ENCODE measurements around the gene MPPED2. TPM values are rescaled to one million over a fixed set of nuclear protein-coding genes. Genes with fewer than 3 reads are reported as not detected.

Gene MPPED2
- total and polyA plus RNA-seq, 12 donors, result 2.1 to 28.3 (median 5.7) TPM

- H3K27me3 ChIP-seq, result no peaks in the 10 kb centered on the region
- TF ChIP-seq, protein P1, sequence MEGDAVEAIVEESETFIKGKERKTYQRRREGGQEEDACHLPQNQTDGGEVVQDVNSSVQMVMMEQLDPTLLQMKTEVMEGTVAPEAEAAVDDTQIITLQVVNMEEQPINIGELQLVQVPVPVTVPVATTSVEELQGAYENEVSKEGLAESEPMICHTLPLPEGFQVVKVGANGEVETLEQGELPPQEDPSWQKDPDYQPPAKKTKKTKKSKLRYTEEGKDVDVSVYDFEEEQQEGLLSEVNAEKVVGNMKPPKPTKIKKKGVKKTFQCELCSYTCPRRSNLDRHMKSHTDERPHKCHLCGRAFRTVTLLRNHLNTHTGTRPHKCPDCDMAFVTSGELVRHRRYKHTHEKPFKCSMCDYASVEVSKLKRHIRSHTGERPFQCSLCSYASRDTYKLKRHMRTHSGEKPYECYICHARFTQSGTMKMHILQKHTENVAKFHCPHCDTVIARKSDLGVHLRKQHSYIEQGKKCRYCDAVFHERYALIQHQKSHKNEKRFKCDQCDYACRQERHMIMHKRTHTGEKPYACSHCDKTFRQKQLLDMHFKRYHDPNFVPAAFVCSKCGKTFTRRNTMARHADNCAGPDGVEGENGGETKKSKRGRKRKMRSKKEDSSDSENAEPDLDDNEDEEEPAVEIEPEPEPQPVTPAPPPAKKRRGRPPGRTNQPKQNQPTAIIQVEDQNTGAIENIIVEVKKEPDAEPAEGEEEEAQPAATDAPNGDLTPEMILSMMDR (IDR thresholded peaks at IDR 0.05), result no peak
- no peak for TF ChIP-seq POLR2A (IDR thresholded peaks at IDR 0.05)
- intact Hi-C loops (cut with DNase I), result no loop called here
- no peak overlapping the region for H3K27ac ChIP-seq
- H3K4me1 ChIP-seq (replicated peaks in 1 of 2), result no peaks in the 10 kb centered on the region
- no peaks in the 10 kb centered on the region for H3K9me3 ChIP-seq (replicated peaks in 1 of 3)
- H3K36me3 ChIP-seq (replicated peaks in 1 of 2), result no peaks in the 10 kb centered on the region
- DNase-seq, result no peak
- no peak overlapping the region for H3K4me3 ChIP-seq
These were observed 205.3 kb downstream of the MPPED2 start for GRCh38 chr11:30380846-30381245.

GRCh38 chr11:30377347-30377746 lies 208.8 kb downstream of the MPPED2 start:
- intact Hi-C loops (cut with DNase I), result loop anchor here in 1 of 2 donors (10.0 kb wide), 1 partner anchor 307 kb away; no protein-coding TSS in a partner anchor
- H3K9me3 ChIP-seq (replicated peaks in 1 of 3), result no peaks in the 10 kb centered on the region
- no peak for DNase-seq
- no peaks in the 10 kb centered on the region for H3K27me3 ChIP-seq
- no peak overlapping the region for H3K4me3 ChIP-seq
- 66 to 84% (median 78%) methylated on average over 2 of the region's 2 CpGs for WGBS, 4 donors
- H3K4me1 ChIP-seq (replicated peaks in 1 of 2), result no peaks in the 10 kb centered on the region
- no peak for TF ChIP-seq POLR2A (IDR thresholded peaks at IDR 0.05)
- TF ChIP-seq, protein P1 (IDR thresholded peaks at IDR 0.05), result no peak
- no peaks in the 10 kb centered on the region for H3K36me3 ChIP-seq (replicated peaks in 1 of 2)
- H3K27ac ChIP-seq, result no peak overlapping the region

GRCh38 chr11:30370164-30370563 lies 216.0 kb downstream of the MPPED2 start:
- Histone ChIP-seq H3K27ac (no peak overlapping the region), H3K4me3 (no peak overlapping the region), H3K4me1 (replicated peaks in 1 of 2) (no peaks in the 10 kb centered on the region), H3K9me3 (replicated peaks in 1 of 3) (no peaks in the 10 kb centered on the region), H3K27me3 (no peaks in the 10 kb centered on the region), H3K36me3 (replicated peaks in 1 of 2) (no peaks in the 10 kb centered on the region)
- TF ChIP-seq, protein P1 (IDR thresholded peaks at IDR 0.05), result no peak
- no peak for TF ChIP-seq POLR2A (IDR thresholded peaks at IDR 0.05)
- intact Hi-C loops (cut with DNase I), result loop anchor here in 1 of 2 donors (10.0 kb wide), 1 partner anchor 315 kb away; no protein-coding TSS in a partner anchor
- WGBS, 4 donors, result 77 to 96% (median 82%) methylated on average over 1 of the region's 1 CpG
- DNase-seq, result no peak

GRCh38 chr11:30368394-30368793 lies 217.8 kb downstream of the MPPED2 start:
- Histone ChIP-seq H3K4me1 (replicated peaks in 1 of 2) (no peaks in the 10 kb centered on the region), H3K4me3 (no peak overlapping the region), H3K27ac (no peak overlapping the region), H3K27me3 (no peaks in the 10 kb centered on the region), H3K9me3 (replicated peaks in 1 of 3) (no peaks in the 10 kb centered on the region), H3K36me3 (replicated peaks in 1 of 2) (no peaks in the 10 kb centered on the region)
- TF ChIP-seq, protein P1 (IDR thresholded peaks at IDR 0.05), result no peak
- no peak for TF ChIP-seq POLR2A (IDR thresholded peaks at IDR 0.05)
- no peak for DNase-seq
- intact Hi-C loops (cut with DNase I), result no loop called here
- 84 to 91% (median 86%) methylated on average over 4 of the region's 4 CpGs for WGBS, 4 donors
